GM23248 (cell line): ENCODE data around the gene PRELID1. TPM values are rescaled to one million over a fixed set of nuclear protein-coding genes. Genes with fewer than 3 reads are reported as not detected.

ENCODE experiments used
- DNase-seq: peaks from one replicate; pipeline ENCODE4 v3.0.0-alpha.2; 2015
- H2AFZ ChIP-seq: fragments of 200-600 bp; sonication (generic); 2 replicates; pipeline ENCODE4 v1.6.1; 2016; ENCODE audit warnings: antibody characterized with exemption
- H3F3A ChIP-seq: fragments of 200-600 bp; sonication (generic); 2 replicates; pipeline ENCODE4 v1.6.1; 2016; ENCODE audit warnings: mild to moderate bottlenecking, antibody characterized with exemption, mixed run types; ENCODE audit not compliant: insufficient read depth
- H3K27ac ChIP-seq: fragments of 200-600 bp; sonication (generic); 2 replicates; pipeline ENCODE4 v1.5.1; 2016; ENCODE audit warnings: mild to moderate bottlenecking
- H3K27me3 ChIP-seq: fragments of 200-600 bp; sonication (generic); replicated peaks from 2 replicates; pipeline ENCODE4 v1.6.1; 2016; ENCODE audit warnings: mild to moderate bottlenecking; ENCODE audit not compliant: insufficient read depth
- H3K36me3 ChIP-seq: fragments of 200-600 bp; sonication (generic); 2 replicates; pipeline ENCODE4 v1.6.1; 2016; ENCODE audit warnings: low read depth, mild to moderate bottlenecking
- H3K4me1 ChIP-seq: fragments of 200-600 bp; sonication (generic); 2 replicates; pipeline ENCODE4 v1.6.1; 2016; ENCODE audit warnings: mild to moderate bottlenecking; ENCODE audit not compliant: insufficient read depth
- H3K4me2 ChIP-seq: fragments of 200-600 bp; sonication (generic); one replicate; pipeline ENCODE4 v1.6.1; 2016; ENCODE audit warnings: mild to moderate bottlenecking; ENCODE audit not compliant: unreplicated experiment
- H3K4me3 ChIP-seq: fragments of 200-600 bp; sonication (generic); 2 replicates; pipeline ENCODE4 v1.5.1; 2016; ENCODE audit warnings: mild to moderate bottlenecking
- H3K79me2 ChIP-seq: fragments of 200-600 bp; sonication (generic); 2 replicates; pipeline ENCODE4 v1.6.1; 2016; ENCODE audit warnings: mild to moderate bottlenecking; ENCODE audit not compliant: insufficient read depth
- H3K9ac ChIP-seq: fragments of 200-600 bp; sonication (generic); 2 replicates; pipeline ENCODE4 v1.6.1; 2016; ENCODE audit warnings: mild to moderate bottlenecking
- H3K9me2 ChIP-seq: fragments of 200-600 bp; sonication (generic); 2 replicates; pipeline ENCODE4 v1.6.1; 2016; ENCODE audit warnings: mixed run types, mild to moderate bottlenecking, moderate library complexity; ENCODE audit not compliant: insufficient read depth
- H3K9me3 ChIP-seq: fragments of 200-600 bp; sonication (generic); one replicate; pipeline ENCODE4 v1.6.1; 2017; ENCODE audit warnings: low read depth
- H4K20me1 ChIP-seq: fragments of 200-600 bp; sonication (generic); 2 replicates; pipeline ENCODE4 v1.6.0; 2016; ENCODE audit not compliant: insufficient read depth
- EZH2 ChIP-seq: fragments of 200-600 bp; sonication (generic); IDR thresholded peaks from 2 replicates; pipeline ENCODE4 v1.6.1; 2018; ENCODE audit warnings: antibody characterized with exemption, mild to moderate bottlenecking; ENCODE audit not compliant: insufficient read depth, poor library complexity, severe bottlenecking
- EZH2phosphoT487 ChIP-seq: fragments of 200-600 bp; sonication (generic); IDR thresholded peaks from 2 replicates; pipeline ENCODE4 v1.6.1; 2018; ENCODE audit warnings: antibody characterized with exemption, moderate library complexity, mild to moderate bottlenecking, low read depth; ENCODE audit not compliant: insufficient read depth
- WGBS, 2 experiments: methylation state at CpG; one replicate each; pipeline ENCODE4 v1.1.6; 2015 to 2017; ENCODE audit warnings: low lambda C conversion rate in 2 of 2, low coverage in 1 of 2; ENCODE audit errors: missing lambda C conversion rate in 2 of 2; 5-methylcytosine and 5-hydroxymethylcytosine counted together
- in situ Hi-C: fragments of 300-500 bp; cut with MboI; formaldehyde crosslinking; loops from 2 replicates; pipeline ENCODE4 v1.15.0; 2020
- polyA plus RNA-seq: library from polyadenylated mRNA; unstranded; fragments of >200 nt; fragmentation: Nextera tagmentation; extraction: Ambion mirVana; gene quantifications from 2 replicates; pipeline ENCODE4 v1.2.1, GENCODE V29; 2016
- total RNA-seq: library from RNA; depleted of rRNA; stranded (reverse); fragments of >200 nt; shearing (Covaris generic); gene quantifications from 2 replicates; pipeline ENCODE4 v1.2.3, GENCODE V29; 2014

Gene PRELID1
- total and polyA plus RNA-seq, 2 experiments from 2014 or later, result 212 to 255 TPM

- Histone ChIP-seq H3K9me2 (no peaks in the 10 kb centered on the region), H3K4me1 (no peaks in the 10 kb centered on the region)
Observed at GRCh38 chr5:177295924-177296323, 7.7 kb upstream of the PRELID1 start.

GRCh38 chr5:177296581-177296980, 7.0 kb upstream of the PRELID1 start:
- Histone ChIP-seq H4K20me1 (no peaks in the 10 kb centered on the region), H2AFZ (no peak overlapping the region), H3F3A (peaks cover 31% of the 10 kb centered on the region), H3K36me3 (peaks cover 30% of the 10 kb centered on the region), H3K9ac (no peak overlapping the region), H3K4me3 (no peak overlapping the region), H3K27me3 (no peaks in the 10 kb centered on the region), H3K79me2 (peaks cover 3% of the 10 kb centered on the region; the same call in 1 of the 2 replicates), H3K4me1 (peaks cover under 1% of the 10 kb centered on the region; the same call in 1 of the 2 replicates), H3K27ac (no peak overlapping the region), H3K9me3 (no peaks in the 10 kb centered on the region), H3K4me2 (no peak overlapping the region), H3K9me2 (no peaks in the 10 kb centered on the region)
- TF ChIP-seq EZH2phosphoT487 (no peak), EZH2 (no peak)
- in situ Hi-C loops, result no loop called here
- DNase-seq, result no peak
- WGBS, 2 experiments, result 79 to 83% methylated on average over 4 of the region's 4 CpGs

More at GRCh38 chr5:177295924-177296323, 7.7 kb upstream of the PRELID1 start:
- in situ Hi-C loops, result no loop called here
- no peak overlapping the region for H2AFZ ChIP-seq
- no peak overlapping the region for H3K27ac ChIP-seq
- peaks cover 24% of the 10 kb centered on the region for H3F3A ChIP-seq
- H4K20me1 ChIP-seq, result no peaks in the 10 kb centered on the region
- no peak for DNase-seq
- H3K9me3 ChIP-seq, result no peaks in the 10 kb centered on the region
- TF ChIP-seq EZH2phosphoT487, result no peak
- TF ChIP-seq EZH2, result no peak
- peaks cover 30% of the 10 kb centered on the region for H3K36me3 ChIP-seq
- no peak overlapping the region for H3K4me3 ChIP-seq
- 97 to 98% methylated on average over 9 of the region's 9 CpGs for WGBS, 2 experiments
- no peak overlapping the region for H3K9ac ChIP-seq
- H3K79me2 ChIP-seq, result no peaks in the 10 kb centered on the region
- H3K27me3 ChIP-seq, result no peaks in the 10 kb centered on the region
- no peak overlapping the region for H3K4me2 ChIP-seq

GRCh38 chr5:177297922-177298321, 5.7 kb upstream of the PRELID1 start:
- Histone ChIP-seq H3K9ac (no peak overlapping the region), H3K4me3 (no peak overlapping the region), H3K36me3 (0 out of 2 replicates have a peak, but pooled peaks cover 18% of the 10 kb centered on the region), H3K27me3 (no peaks in the 10 kb centered on the region), H3K27ac (no peak overlapping the region), H3K4me1 (peaks cover 9% of the 10 kb centered on the region), H3K4me2 (no peak overlapping the region), H3K79me2 (peaks cover 16% of the 10 kb centered on the region), H3K9me3 (no peaks in the 10 kb centered on the region), H4K20me1 (no peaks in the 10 kb centered on the region), H3F3A (peaks cover 31% of the 10 kb centered on the region), H2AFZ (no peak overlapping the region), H3K9me2 (no peaks in the 10 kb centered on the region)
- DNase-seq, result no peak
- in situ Hi-C loops, result no loop called here
- 82 to 83% methylated on average over 2 of the region's 2 CpGs for WGBS, 2 experiments
- TF ChIP-seq EZH2 (no peak), EZH2phosphoT487 (no peak)

GRCh38 chr5:177299697-177300096, 3.9 kb upstream of the PRELID1 start:
- Histone ChIP-seq H3F3A (peaks cover 31% of the 10 kb centered on the region), H3K4me2 (no peak overlapping the region), H4K20me1 (no peaks in the 10 kb centered on the region), H3K4me1 (peaks cover 10% of the 10 kb centered on the region), H2AFZ (no peak overlapping the region), H3K4me3 (no peak overlapping the region), H3K9ac (no peak overlapping the region), H3K9me3 (no peaks in the 10 kb centered on the region), H3K9me2 (no peaks in the 10 kb centered on the region), H3K27ac (no peak overlapping the region; the same call in 1 of the 2 replicates), H3K27me3 (no peaks in the 10 kb centered on the region), H3K36me3 (0 out of 2 replicates have a peak, but pooled peaks cover 2% of the 10 kb centered on the region), H3K79me2 (peaks cover 34% of the 10 kb centered on the region)
- TF ChIP-seq EZH2 (no peak), EZH2phosphoT487 (no peak)
- in situ Hi-C loops, result no loop called here
- DNase-seq, result no peak
- WGBS, 2 experiments, result 77 to 84% methylated on average over 7 to 9 of the region's 9 CpGs
